ENCODE data around the gene HNF1B.

- TF ChIP-seq POLR2A (IDR thresholded peaks at IDR 0.05) (no peak), CTCF (IDR thresholded peaks at IDR 0.05) (no peak)
Observed at GRCh38 chr17:37693328-37693727, 51.5 kb downstream of the HNF1B start.
